HepG2 (cell line): ENCODE data around the gene WNT7B. TPM values are rescaled to one million over a fixed set of nuclear protein-coding genes. Genes with fewer than 3 reads are reported as not detected.

Experiments used
- EP300 ChIP-seq, 3 experiments: sonication (generic) in 1 of 3; formaldehyde crosslinking in 1 of 3; IDR thresholded peaks; 2 replicates each; pipeline versions ENCODE4 v1.5.1 to v1.6.1; 2011 to 2020; ENCODE audit warnings: low read depth in 2 of 3, low read length in 2 of 3, borderline replicate concordance in 1 of 3, improper control_type of control experiment in 1 of 3, mild to moderate bottlenecking in 1 of 3, missing genetic modification reagents in 1 of 3, moderate library complexity in 1 of 3
- HOXA3 ChIP-seq: sonication (generic); formaldehyde crosslinking; IDR thresholded peaks from 2 replicates; pipeline ENCODE4 v1.5.0; 2020; ENCODE audit warnings: missing genetic modification reagents
- MIER3 ChIP-seq: IDR thresholded peaks from 2 replicates; pipeline ENCODE4 v1.6.1; 2016; ENCODE audit warnings: missing compliant biosample characterization, borderline replicate concordance
- MLLT10 ChIP-seq: sonication (generic); formaldehyde crosslinking; IDR thresholded peaks from 2 replicates; pipeline ENCODE4 v1.4.0; 2020; ENCODE audit warnings: missing genetic modification reagents
- NR2F6 ChIP-seq, 2 experiments: IDR thresholded peaks; 2 replicates each; pipeline ENCODE4 v1.6.1; 2016; ENCODE audit warnings: antibody characterized with exemption in 1 of 2, mild to moderate bottlenecking in 1 of 2
- POLR2A ChIP-seq, 2 experiments: IDR thresholded peaks; 2 replicates each; pipeline ENCODE4 v1.6.1; 2011; ENCODE audit warnings: low read depth in 2 of 2, low read length in 2 of 2, mild to moderate bottlenecking in 1 of 2, moderate library complexity in 1 of 2; ENCODE audit not compliant: insufficient read depth in 1 of 2
- POLR2AphosphoS2 ChIP-seq: IDR thresholded peaks from 2 replicates; pipeline ENCODE4 v1.6.1; 2011; ENCODE audit warnings: low read depth, low read length, improper control_type of control experiment
- SMYD3 ChIP-seq: sonication (generic); formaldehyde crosslinking; IDR thresholded peaks from 2 replicates; pipeline ENCODE4 v1.8.1; 2023; ENCODE audit warnings: mild to moderate bottlenecking, missing genetic modification reagents
- TBP ChIP-seq: sonication (generic); formaldehyde crosslinking; IDR thresholded peaks from 2 replicates; pipeline ENCODE4 v1.5.0; 2020; ENCODE audit warnings: missing genetic modification reagents
- ZNF253 ChIP-seq: sonication (generic); formaldehyde crosslinking; IDR thresholded peaks from 2 replicates; pipeline ENCODE4 v1.8.0; 2022; ENCODE audit warnings: mild to moderate bottlenecking, missing genetic modification reagents, borderline replicate concordance
- polyA plus RNA-seq, 8 experiments: library from polyadenylated mRNA; depleted of rRNA in 3 of 8; stranded (reverse) in 7 of 8; unstranded in 1 of 8; fragments of >200 nt; fragmentation: Illumina TruSeq in 4 of 8; extraction: Trizol in 4 of 8; gene quantifications; 2 replicates each; pipeline versions ENCODE4 v1.2.1 to v1.2.3, GENCODE V29; 2011 to 2016; ENCODE audit warnings: low read depth in 4 of 8, missing spikeins in 1 of 8, mixed read lengths in 1 of 8; ENCODE audit not compliant: insufficient read depth in 1 of 8
- total RNA-seq, 5 experiments: library from RNA; depleted of rRNA; stranded (reverse); fragments of >200 nt; fragmentation: Illumina TruSeq; extraction: Trizol; gene quantifications; 2 replicates each; pipeline ENCODE4 v1.2.3, GENCODE V29; 2016; ENCODE audit warnings: low read depth in 1 of 5
- TF ChIP-seq, protein P1 (sequence below): sonication (generic); formaldehyde crosslinking; conservative IDR thresholded peaks from 2 replicates; pipeline ENCODE4 v1.4.0; 2020; ENCODE audit warnings: missing genetic modification reagents
- TF ChIP-seq, protein P2 (sequence below): sonication (generic); formaldehyde crosslinking; IDR thresholded peaks from 2 replicates; pipeline ENCODE4 v1.5.0; 2020; ENCODE audit warnings: missing genetic modification reagents
- TF ChIP-seq, protein P3 (sequence below): sonication (generic); formaldehyde crosslinking; IDR thresholded peaks from 2 replicates; pipeline ENCODE4 v1.5.0; 2020; ENCODE audit warnings: mild to moderate bottlenecking, missing genetic modification reagents, moderate library complexity
- TF ChIP-seq, protein P4 (sequence below): sonication (generic); formaldehyde crosslinking; IDR thresholded peaks from 2 replicates; pipeline ENCODE4 v1.5.0; 2020; ENCODE audit warnings: missing genetic modification reagents
- TF ChIP-seq, protein P5 (sequence below): sonication (generic); formaldehyde crosslinking; IDR thresholded peaks from 2 replicates; pipeline ENCODE4 v1.4.0; 2020; ENCODE audit warnings: missing genetic modification reagents
- TF ChIP-seq, protein P6 (sequence below): sonication (generic); formaldehyde crosslinking; IDR thresholded peaks from 2 replicates; pipeline ENCODE4 v1.4.0; 2020; ENCODE audit warnings: missing genetic modification reagents

Gene WNT7B
- total and polyA plus RNA-seq, 2 of the 13 experiments (the other 11 are each of a cell fraction or from before 2014, with no cell fraction given), result 0.09 TPM; not detected in 1

DNA sequence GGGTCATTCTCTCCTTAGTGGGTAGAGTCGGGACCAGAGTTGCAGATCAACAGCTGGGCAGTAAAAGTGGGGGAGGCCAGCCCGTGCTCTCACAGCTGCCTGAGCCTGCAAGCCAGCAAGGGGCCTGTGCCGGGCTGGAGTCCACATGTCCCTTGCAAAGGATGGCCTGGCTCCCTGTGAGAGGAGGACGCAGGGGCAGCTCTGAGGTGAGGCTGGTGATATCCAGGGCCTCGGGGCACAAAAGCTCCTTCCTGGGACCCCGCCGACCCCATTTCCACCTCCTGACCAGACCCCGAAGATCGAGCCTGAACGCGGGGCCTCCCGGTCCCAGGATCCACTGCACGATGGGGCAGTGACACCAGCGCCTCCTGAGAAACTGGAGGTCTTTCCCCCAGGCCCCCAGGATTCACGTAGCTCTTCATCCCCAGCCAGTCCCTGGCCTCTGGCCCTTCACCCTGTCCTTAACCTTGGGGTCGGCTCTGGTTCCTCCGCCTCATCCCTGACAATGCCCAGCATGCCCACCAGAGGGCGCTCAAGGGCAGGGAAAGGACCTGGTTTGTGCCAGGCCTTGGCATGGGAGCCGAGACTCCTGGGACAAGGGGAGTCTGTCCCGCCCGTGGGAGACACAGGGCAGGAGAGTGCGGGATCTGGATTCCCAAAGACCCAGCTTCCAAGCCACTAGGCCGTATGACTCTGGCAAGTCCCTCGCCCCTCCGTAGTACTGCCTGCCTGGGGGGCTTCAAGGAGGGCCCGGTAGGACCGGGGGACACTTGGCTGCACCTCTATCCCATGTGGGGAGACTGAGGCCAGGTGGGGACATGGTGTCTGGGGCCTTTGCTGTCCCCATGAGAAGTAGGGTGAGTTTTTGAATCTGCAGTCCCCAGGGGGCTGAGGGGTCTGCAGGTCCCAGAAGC, 17.8 kb upstream of the WNT7B start (continued):
- TF ChIP-seq, protein P1, sequence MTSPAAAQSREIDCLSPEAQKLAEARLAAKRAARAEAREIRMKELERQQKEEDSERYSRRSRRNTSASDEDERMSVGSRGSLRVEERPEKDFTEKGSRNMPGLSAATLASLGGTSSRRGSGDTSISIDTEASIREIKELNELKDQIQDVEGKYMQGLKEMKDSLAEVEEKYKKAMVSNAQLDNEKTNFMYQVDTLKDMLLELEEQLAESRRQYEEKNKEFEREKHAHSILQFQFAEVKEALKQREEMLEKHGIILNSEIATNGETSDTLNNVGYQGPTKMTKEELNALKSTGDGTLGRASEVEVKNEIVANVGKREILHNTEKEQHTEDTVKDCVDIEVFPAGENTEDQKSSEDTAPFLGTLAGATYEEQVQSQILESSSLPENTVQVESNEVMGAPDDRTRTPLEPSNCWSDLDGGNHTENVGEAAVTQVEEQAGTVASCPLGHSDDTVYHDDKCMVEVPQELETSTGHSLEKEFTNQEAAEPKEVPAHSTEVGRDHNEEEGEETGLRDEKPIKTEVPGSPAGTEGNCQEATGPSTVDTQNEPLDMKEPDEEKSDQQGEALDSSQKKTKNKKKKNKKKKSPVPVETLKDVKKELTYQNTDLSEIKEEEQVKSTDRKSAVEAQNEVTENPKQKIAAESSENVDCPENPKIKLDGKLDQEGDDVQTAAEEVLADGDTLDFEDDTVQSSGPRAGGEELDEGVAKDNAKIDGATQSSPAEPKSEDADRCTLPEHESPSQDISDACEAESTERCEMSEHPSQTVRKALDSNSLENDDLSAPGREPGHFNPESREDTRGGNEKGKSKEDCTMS, result no peak
- TF ChIP-seq POLR2AphosphoS2 (no peak), HOXA3 (CRISPR knock-in tag) (no peak), POLR2A (IDR thresholded peaks at IDR 0.05; ENCODE audit: insufficient read depth in 1 of 2, low read depth in 2 of 2, low read length in 2 of 2) (no peak), NR2F6 (IDR thresholded peaks at IDR 0.05) (no peak; the same call in 1 of the 2 replicates), NR2F6 (CRISPR knock-in tag; IDR thresholded peaks at IDR 0.05) (peak; percentile 33; the same call in 1 of the 2 replicates), SMYD3 (no peak), TBP (CRISPR knock-in tag) (no peak), MIER3 (CRISPR knock-in tag) (no peak), ZNF253 (CRISPR knock-in tag) (no peak), MLLT10 (CRISPR knock-in tag) (no peak), EP300 (IDR thresholded peaks at IDR 0.05; ENCODE audit: low read depth in 2 of 2, low read length in 2 of 2) (no peak), EP300 (CRISPR knock-in tag; IDR thresholded peaks at IDR 0.05; ENCODE audit: borderline replicate concordance) (no peak)
- TF ChIP-seq, protein P2, sequence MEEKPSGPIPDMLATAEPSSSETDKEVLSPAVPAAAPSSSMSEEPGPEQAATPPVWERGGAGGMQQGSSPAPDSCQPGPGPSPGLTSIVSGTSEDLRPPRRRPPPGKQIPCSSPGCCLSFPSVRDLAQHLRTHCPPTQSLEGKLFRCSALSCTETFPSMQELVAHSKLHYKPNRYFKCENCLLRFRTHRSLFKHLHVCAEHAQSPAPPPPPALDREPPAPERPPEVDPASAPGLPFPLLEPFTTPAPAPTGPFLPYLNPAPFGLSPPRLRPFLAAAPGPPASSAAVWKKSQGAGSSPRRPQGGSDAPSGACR (CRISPR knock-in tag), result no peak
- TF ChIP-seq, protein P3, sequence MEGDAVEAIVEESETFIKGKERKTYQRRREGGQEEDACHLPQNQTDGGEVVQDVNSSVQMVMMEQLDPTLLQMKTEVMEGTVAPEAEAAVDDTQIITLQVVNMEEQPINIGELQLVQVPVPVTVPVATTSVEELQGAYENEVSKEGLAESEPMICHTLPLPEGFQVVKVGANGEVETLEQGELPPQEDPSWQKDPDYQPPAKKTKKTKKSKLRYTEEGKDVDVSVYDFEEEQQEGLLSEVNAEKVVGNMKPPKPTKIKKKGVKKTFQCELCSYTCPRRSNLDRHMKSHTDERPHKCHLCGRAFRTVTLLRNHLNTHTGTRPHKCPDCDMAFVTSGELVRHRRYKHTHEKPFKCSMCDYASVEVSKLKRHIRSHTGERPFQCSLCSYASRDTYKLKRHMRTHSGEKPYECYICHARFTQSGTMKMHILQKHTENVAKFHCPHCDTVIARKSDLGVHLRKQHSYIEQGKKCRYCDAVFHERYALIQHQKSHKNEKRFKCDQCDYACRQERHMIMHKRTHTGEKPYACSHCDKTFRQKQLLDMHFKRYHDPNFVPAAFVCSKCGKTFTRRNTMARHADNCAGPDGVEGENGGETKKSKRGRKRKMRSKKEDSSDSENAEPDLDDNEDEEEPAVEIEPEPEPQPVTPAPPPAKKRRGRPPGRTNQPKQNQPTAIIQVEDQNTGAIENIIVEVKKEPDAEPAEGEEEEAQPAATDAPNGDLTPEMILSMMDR (CRISPR knock-in tag), result peak; percentile 96
- TF ChIP-seq, protein P4, sequence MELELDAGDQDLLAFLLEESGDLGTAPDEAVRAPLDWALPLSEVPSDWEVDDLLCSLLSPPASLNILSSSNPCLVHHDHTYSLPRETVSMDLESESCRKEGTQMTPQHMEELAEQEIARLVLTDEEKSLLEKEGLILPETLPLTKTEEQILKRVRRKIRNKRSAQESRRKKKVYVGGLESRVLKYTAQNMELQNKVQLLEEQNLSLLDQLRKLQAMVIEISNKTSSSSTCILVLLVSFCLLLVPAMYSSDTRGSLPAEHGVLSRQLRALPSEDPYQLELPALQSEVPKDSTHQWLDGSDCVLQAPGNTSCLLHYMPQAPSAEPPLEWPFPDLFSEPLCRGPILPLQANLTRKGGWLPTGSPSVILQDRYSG (CRISPR knock-in tag), result no peak
- TF ChIP-seq, protein P5, sequence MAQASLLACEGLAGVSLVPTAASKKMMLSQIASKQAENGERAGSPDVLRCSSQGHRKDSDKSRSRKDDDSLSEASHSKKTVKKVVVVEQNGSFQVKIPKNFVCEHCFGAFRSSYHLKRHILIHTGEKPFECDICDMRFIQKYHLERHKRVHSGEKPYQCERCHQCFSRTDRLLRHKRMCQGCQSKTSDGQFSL (CRISPR knock-in tag), result peak; percentile 61
- TF ChIP-seq, protein P6, sequence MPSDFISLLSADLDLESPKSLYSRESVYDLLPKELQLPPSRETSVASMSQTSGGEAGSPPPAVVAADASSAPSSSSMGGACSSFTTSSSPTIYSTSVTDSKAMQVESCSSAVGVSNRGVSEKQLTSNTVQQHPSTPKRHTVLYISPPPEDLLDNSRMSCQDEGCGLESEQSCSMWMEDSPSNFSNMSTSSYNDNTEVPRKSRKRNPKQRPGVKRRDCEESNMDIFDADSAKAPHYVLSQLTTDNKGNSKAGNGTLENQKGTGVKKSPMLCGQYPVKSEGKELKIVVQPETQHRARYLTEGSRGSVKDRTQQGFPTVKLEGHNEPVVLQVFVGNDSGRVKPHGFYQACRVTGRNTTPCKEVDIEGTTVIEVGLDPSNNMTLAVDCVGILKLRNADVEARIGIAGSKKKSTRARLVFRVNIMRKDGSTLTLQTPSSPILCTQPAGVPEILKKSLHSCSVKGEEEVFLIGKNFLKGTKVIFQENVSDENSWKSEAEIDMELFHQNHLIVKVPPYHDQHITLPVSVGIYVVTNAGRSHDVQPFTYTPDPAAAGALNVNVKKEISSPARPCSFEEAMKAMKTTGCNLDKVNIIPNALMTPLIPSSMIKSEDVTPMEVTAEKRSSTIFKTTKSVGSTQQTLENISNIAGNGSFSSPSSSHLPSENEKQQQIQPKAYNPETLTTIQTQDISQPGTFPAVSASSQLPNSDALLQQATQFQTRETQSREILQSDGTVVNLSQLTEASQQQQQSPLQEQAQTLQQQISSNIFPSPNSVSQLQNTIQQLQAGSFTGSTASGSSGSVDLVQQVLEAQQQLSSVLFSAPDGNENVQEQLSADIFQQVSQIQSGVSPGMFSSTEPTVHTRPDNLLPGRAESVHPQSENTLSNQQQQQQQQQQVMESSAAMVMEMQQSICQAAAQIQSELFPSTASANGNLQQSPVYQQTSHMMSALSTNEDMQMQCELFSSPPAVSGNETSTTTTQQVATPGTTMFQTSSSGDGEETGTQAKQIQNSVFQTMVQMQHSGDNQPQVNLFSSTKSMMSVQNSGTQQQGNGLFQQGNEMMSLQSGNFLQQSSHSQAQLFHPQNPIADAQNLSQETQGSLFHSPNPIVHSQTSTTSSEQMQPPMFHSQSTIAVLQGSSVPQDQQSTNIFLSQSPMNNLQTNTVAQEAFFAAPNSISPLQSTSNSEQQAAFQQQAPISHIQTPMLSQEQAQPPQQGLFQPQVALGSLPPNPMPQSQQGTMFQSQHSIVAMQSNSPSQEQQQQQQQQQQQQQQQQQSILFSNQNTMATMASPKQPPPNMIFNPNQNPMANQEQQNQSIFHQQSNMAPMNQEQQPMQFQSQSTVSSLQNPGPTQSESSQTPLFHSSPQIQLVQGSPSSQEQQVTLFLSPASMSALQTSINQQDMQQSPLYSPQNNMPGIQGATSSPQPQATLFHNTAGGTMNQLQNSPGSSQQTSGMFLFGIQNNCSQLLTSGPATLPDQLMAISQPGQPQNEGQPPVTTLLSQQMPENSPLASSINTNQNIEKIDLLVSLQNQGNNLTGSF, result no peak
